ENCODE results near the gene SPOCD1. TPM values are rescaled to one million over a fixed set of nuclear protein-coding genes. Genes with fewer than 3 reads are reported as not detected.

Gene SPOCD1
- total and polyA plus RNA-seq, 2 experiments from 2014 or later = 1.4 to 7.3 TPM

- H3K9me3 ChIP-seq (ENCODE audit: low read depth) = no peaks in the 10 kb centered on the region
- H3K4me1 ChIP-seq (ENCODE audit: low read depth) = peaks cover 49% of the 10 kb centered on the region
- TF ChIP-seq CTCF (IDR thresholded peaks at IDR 0.05; ENCODE audit: low read depth, low read length) = no peak
- H3K27ac ChIP-seq = peak overlapping the region; percentile 85
- no peak for DNase-seq (ENCODE audit: low read depth in 1 of 2, low spot score in 1 of 2)
- H3K27me3 ChIP-seq = no peaks in the 10 kb centered on the region
- no peak overlapping the region for H3K4me3 ChIP-seq
- H3K36me3 ChIP-seq = peaks cover 7% of the 10 kb centered on the region
These were observed 71.5 kb downstream of the SPOCD1 start for GRCh38 chr1:31744165-31744888.

GRCh38 chr1:31742462-31743212 lies 73.2 kb downstream of the SPOCD1 start:
- Histone ChIP-seq H3K36me3 (peaks cover 23% of the 10 kb centered on the region), H3K4me1 (ENCODE audit: low read depth) (peaks cover 32% of the 10 kb centered on the region), H3K9me3 (ENCODE audit: low read depth) (no peaks in the 10 kb centered on the region), H3K4me3 (no peak overlapping the region), H3K27ac (peak overlapping the region; percentile 65), H3K27me3 (no peaks in the 10 kb centered on the region)
- DNase-seq (ENCODE audit: low read depth in 1 of 2, low spot score in 1 of 2) = no peak
- no peak for TF ChIP-seq CTCF (IDR thresholded peaks at IDR 0.05; ENCODE audit: low read depth, low read length)

Other genes starting within 250 kb of the SPOCD1 start
- gene TINAGL1, start 239.5 kb downstream of the SPOCD1 start, total RNA-seq = 10.3 and 11.3 TPM in 2 replicates
- 4.4 and 9.1 TPM in 2 replicates for gene TINAGL1, start 239.5 kb downstream of the SPOCD1 start, polyA plus RNA-seq
- not detected in 2 replicates for gene HCRTR1, start 198.3 kb downstream of the SPOCD1 start, total RNA-seq
- not detected in 2 replicates for gene HCRTR1, start 198.3 kb downstream of the SPOCD1 start, polyA plus RNA-seq
- gene PEF1, start 171.1 kb downstream of the SPOCD1 start, total RNA-seq = 89.5 and 97.8 TPM in 2 replicates
- 89.3 and 109 TPM in 2 replicates for gene PEF1, start 171.1 kb downstream of the SPOCD1 start, polyA plus RNA-seq
- gene COL16A1, start 112.0 kb downstream of the SPOCD1 start, total RNA-seq = 75.8 and 120 TPM in 2 replicates
- gene COL16A1, start 112.0 kb downstream of the SPOCD1 start, polyA plus RNA-seq = 67.7 and 119 TPM in 2 replicates
- 203 and 309 TPM in 2 replicates for gene ADGRB2, start 51.7 kb downstream of the SPOCD1 start, total RNA-seq
- 95.0 and 109 TPM in 2 replicates for gene ADGRB2, start 51.7 kb downstream of the SPOCD1 start, polyA plus RNA-seq
- 105 and 161 TPM in 2 replicates for gene PTP4A2, start 122.3 kb upstream of the SPOCD1 start, total RNA-seq
- 285 and 366 TPM in 2 replicates for gene PTP4A2, start 122.3 kb upstream of the SPOCD1 start, polyA plus RNA-seq
- gene KHDRBS1, start 197.8 kb upstream of the SPOCD1 start, total RNA-seq = 86.8 and 99.5 TPM in 2 replicates
- gene KHDRBS1, start 197.8 kb upstream of the SPOCD1 start, polyA plus RNA-seq = 116 and 152 TPM in 2 replicates